NCI-H1417 treated with DMSO at 0.1 percent for 48 hours (cell line): Measurements from ENCODE around the gene HOXA6.
A peak's percentile ranks its signal among the peaks of the same experiment; 100 is the strongest.

Source experiments
- DNase-seq: peaks from one replicate; lab custom pipeline; 2025; lab: John Stamatoyannopoulos, UW

Gene HOXA6

DNA sequence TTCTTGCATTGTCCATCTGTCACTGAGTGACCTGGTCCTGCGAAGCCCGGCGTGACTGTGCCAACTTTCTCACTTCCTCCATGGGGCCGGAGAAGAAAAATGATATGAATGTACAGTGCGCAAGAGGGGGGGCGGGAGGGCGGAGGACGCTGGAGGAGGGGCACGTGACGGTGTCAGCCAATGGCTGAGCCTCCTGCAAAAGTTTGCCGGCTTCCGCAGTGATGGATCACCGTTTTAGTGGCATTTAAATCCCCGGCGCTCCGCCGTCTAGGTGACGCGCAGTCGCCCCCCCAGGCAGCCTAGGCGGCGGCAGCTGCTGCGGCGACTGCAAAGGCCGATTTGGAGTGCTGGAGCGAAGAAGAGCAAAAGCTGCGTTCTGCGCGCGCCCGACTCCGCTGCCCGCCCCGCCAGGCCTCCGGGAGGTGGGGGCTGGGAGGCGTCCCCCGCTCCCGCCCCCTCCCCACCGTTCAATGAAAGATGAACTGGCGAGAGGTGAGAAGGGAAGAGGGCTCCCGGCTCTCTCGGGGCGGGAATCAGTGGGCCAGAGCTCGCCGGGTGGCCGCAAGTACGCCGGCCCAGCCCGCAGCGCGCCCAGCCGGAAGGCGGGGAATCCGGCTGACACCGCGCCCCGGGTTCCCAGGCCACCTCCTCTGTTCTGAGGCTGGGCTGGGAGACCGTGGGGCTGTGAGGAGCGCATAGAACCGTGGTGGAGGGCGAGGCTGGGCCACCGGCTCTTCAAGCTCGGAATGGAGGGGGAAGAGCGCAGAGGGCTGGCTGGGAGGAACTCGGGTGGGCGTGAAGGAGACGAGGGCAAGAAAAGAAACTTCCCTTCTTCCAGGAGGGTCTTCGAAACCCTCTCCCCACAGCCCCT lies 51.4 kb downstream of the HOXA6 start, which contains the start of gene HOXA1:
HOXA1 (minus strand) TSS at position 104 of the 871 bp plus-strand sequence; CDS start at position 16, 88 bp downstream.
- DNase-seq, result peak; percentile 83
